Stimulated activated CD8-positive, alpha-beta memory T cell treated with anti-CD3 and anti-CD28 coated beads, Interleukin-7, amount 100 ng/mL, for 48 hours (primary cell): ENCODE results near the gene PRKN.
"Not testable (repeated sequence)": the region's sequence is repeated elsewhere in the genome, so short reads cannot be mapped to it uniquely, and the experiment has no call there.

ENCODE experiments used
- DNase-seq, 2 donors: peaks; one replicate each; pipeline ENCODE4 v3.0.0-alpha.2; 2020; ENCODE audit warnings: low read depth in 1 of 2; ENCODE audit errors: extremely low read depth in 1 of 2

Gene PRKN

DNA sequence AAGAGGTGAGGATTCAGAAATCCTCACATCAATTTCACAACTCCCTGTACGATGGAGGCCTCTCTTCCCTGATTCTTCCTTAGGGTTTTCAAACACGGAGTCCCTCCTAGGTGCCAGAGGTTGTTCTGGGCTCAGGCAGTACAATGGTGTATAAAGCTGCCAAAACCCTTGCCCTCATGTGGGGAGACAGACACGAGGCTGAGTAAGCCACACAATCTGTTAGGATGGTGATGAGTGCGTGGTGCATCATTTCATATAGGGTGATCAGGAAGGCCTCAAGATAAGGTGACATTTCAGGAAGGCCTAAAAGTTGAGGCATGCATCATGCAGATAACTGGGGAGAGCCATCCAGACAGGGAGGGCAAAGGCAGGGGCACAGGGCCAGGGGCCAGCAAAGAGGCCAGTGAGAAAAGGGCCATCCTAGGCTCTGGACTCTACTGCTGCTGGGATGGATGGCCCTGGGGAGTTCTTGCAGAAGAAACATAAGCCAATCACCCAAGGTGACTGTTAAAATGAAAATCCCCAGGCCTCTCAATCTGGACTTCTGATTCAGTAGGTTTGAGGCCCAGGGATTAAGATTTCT is 186.5 kb downstream of the PRKN start:
- no peak for DNase-seq

DNA sequence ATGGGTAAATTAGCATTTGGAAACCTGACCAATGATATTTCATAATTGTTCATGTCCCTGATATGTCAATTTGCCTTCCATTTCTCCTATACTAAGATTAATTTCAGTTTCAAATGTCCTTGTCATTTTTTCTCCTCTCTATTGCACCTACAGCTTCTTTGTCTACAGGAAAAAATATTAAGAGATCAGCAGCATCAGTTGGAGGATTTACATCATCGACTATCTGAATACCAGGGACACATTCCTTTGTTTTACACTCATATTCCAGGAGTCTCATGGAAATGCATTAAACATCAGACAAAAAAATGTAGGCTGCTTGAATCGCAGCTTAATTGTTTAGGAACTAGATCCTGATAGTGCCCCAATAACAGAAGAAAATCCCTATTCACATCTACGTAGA is 188.2 kb downstream of the PRKN start:
- no peak for DNase-seq

DNA sequence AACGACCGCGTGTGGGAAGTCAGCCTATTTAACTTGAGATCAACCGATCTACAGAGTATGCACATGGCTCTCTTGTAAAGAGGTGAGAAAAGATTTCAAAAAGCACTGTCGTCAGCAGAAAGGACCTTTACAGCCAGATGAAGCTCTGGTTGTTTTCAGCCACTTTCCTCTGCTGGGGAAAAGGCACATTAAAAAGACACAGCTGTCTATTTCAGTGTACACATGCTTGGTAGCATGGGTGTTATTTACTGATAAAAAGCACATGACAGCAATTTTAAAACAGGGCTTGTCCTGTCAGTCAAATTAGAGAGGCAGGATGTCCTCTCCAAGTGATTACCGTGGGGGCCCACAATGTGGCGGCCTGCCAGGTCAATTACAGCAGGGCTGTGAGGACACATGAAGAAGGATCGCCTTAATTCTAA is 188.9 kb downstream of the PRKN start:
- no peak for DNase-seq

DNA sequence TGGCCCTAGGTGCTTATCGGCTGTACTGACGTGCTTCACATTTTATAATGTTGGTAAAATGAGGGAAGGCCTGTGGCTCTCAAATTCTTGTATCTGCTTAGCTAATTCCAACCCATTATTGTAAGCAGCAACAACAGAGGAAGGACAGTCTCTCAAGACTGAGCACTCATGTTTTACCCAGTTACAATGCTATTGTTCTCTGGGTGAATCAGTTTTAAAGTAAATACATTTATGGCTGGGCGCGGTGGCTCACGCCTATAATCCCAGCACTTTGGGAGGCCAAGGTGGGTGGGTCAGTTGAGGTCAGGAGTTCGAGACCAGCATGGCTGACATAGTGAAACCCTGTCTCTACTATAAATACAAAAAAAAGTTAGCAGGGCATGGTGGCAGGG is 194.6 kb downstream of the PRKN start:
- DNase-seq, result no peak

DNA sequence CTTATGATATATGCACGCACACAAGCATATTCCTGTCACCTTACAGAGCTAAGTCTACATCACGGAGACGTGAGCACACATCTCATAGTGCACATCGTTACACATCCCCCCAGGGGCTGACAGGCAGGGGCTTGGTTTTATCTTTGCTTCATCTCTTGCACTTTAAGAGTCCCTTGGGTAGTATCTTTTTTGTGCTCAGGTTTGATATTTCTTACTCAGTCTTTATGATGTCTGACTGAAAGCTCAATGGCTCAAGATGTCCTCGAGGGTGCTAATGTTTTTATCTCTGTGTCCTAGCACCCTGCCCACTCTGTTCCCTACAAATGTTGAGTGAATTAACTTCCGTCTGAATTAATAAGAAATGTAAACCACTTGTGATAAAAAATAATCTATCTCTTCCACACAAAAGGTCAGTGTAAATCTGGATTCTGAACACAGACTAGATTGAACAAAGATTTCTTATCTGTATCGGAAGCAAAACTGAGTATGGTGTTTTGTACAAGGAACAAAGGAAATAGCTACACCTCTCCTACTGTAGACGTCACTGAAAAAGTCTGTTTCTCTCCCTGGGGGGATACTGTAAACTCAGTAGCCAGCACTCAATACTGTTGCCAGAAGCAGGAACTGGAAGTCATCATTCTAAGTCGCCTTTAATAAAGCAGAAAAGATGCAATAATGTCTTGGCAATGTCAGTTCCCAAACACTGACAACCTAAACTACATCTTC is 195.1 kb downstream of the PRKN start:
- DNase-seq, result no peak

DNA sequence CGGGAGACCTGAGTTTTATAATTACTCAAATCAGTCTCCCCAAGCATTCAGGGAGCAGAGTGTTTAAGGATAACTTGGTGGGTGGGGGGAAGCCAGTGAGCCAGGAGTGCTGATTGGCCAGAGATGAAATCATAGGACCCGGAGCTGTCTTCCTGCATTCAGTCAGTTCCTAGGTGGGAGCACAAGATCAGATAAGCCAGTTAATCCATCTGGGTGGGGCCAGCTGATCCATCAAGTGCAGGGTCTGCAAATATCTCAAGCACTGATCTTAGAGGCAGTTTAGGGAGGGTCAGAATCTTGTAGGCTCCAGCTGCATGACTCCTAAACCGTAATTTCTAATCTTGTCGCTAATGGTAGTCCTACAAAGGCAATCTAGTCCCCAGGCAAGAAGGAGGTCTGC is 196.2 kb downstream of the PRKN start:
- DNase-seq, result not testable (repeated sequence)

DNA sequence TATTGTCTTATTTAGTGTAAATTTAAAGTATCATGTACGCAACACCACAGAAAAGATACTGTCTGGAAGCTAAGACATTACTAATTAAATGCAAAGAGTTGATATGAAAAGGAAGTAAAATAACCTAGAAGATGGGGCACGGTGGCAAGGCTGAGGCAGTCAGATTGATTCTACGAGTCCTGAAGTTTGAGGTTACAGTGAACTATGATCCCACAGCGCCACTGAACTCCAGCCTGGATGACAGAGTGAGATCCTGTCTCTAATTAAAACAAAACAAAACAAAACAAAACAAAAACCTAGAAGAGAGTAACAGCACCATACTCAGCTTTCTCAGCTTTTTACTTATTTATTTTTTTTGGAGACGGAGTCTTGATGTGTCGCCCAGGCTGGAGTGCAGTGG is 199.0 kb downstream of the PRKN start:
- no peak for DNase-seq

DNA sequence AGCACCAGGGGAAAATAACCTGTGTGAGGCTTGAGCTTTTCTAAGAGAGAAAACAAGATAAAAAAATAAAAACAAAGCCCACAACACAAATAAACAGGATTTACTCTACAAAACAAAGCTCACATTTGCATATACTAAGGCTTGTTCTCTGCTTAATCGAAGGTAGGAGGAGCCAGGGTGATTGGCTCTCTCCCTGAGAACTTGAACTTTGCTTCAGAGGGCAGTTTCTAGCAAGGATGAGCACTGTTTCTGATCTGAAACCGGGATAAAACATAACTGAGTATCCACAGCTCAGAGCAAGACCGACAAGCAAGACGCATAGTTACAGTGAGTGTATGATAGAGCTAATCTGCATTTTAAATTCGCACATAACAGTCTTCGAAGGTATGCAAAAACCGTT is 200.6 kb downstream of the PRKN start:
- no peak for DNase-seq

DNA sequence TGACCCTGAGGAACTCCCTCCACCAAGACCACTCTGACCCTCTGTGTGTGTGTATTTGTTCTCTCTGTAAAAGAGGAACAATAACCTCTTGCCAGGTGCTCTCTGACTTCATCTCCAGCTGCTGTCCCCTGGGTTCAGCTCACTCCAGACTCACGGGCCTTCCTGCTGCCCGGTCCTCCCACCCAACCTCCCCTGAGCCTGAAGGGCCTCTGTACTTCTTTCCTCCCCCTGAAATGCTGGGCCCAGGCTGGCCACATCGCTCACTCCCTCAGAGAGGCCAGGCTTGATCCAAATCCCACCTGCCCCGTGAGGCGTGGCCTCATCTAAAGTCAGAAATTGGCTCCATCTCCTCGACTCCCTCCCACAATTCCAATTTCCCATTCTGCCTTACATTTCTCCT is 202.4 kb downstream of the PRKN start:
- DNase-seq, result no peak

DNA sequence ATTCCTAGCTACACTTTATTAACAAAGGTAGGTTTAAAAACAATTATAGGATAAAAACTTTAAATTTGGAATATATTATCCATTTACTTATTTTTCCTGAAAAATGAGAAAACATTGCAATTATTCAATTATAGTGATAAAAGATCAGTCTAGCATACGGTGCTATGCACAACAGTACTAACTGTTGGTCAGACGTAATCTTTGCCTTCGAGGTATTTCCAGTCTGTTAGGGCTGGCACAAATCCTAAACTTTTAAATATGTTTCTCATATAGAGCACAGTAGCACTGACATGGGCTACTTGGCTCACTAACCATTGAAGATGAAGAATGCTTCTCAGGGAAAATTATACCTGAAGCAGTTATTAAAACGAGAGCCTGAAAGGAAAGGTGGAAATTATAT is 214.8 kb downstream of the PRKN start:
- no peak for DNase-seq

DNA sequence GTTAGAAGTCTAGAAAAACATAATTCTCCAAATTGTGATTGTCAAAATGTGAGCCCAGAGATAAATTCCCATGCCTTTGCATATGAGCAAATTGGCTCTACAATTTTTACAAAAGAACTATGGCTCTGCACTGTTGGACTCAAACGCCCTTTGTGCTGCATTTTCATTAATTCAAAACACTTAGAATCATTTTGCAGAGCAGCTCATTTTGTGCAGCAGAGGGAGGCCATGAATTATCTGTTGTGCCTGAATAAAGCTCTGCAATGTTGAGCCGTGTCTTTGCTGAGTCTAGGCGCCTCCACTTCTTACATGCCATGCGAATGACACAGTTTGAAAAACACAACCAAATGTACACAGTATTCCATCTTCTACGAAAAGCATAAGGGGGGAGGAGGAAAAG is 230.2 kb downstream of the PRKN start:
- DNase-seq, result no peak

DNA sequence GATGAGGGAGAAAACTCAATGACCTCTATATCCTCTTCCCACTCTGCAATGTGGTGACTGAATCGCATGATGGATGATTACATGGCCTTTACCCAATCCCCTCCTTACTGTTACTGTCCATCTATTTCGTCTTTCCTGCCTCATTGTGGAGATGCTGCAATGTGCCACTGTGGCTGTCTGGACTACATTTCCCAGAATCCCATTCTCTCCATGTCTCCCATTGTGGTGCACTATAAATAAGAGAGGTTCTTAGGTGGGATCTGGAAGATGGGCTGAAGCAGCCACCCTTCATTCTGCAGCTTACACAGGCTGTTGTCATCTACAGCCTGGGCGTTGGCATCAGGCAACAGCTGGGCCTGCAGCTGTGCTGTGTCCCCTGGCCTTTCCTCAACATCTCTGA is 233.6 kb downstream of the PRKN start:
- DNase-seq, result no peak

DNA sequence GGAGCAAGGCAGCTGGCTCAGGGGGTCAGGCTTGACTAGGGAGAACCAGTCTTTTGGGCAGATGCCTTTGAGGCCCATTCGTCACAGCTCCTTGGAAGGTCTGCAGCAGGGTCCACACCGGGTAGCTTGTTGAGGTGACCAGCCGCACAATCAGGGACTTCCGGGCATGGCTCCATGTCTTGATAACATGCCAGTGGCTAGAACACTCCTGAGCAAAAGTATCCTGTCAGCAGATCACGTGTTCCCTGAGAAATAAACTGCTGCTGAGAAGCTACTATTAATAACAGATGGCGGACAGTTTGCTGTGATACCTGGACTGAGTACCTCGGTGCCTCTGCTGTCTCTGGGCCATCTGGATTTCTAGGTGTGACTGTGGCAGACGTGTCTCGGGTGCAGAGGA is 235.9 kb downstream of the PRKN start:
- DNase-seq, result no peak

DNA sequence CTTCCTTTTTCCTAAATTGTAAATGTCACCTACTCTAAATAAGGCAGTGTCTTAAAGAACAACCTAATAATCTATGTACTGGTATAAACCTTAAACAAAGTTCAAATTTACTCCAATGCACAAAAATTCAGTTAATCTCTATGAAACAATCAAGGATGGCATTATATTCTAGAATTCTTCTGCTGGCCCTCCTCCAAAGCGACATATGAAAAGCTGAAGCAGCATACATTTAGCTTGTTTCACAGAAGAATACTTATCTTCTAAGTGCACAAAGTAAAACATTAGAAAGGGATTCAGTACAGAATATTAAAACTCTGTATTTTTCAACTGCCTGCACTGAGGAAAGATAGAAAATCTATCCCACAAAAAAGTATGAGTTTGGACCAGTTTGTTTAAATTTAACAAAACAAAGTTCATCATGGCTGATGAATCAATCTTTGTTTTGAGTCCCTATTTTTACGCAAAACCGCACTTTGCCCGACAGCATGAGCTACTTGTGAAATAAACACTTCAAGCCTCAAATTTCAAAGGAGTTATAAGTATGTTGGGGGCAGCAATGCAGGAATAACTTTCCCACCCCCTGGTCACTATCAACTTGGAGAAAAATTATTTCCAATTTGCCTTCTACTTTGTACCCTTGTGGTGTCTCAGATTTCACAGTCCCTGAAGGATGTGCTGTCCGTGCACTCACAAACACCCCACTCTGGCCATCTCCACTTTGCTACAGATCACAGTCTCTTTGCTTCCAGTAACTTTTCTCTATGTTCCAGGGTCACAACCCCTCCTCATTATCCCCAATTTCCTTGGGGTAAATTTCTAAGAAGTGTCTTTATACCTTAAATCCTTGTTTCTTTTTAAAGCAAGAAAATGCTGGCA is 238.2 kb downstream of the PRKN start:
- no peak for DNase-seq

DNA sequence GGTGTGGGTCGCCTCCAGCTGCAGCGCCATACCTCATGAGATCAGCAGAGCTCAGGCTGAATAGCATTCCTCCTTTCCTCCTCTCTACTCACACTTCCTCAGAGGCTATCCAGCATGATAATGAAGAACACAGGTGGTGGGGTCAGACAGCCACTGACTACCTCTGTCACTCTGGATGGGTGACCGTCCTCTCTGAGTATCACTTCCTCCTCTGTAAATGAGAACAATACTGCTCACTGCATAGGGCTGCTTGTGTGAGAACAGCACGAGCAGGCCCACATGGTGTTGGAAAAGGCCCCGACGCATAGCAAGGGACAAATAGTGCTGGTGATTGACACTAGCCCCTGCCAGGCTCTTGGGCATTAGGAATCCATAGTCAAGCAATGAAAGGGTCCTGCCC is 239.1 kb downstream of the PRKN start:
- DNase-seq, result no peak

DNA sequence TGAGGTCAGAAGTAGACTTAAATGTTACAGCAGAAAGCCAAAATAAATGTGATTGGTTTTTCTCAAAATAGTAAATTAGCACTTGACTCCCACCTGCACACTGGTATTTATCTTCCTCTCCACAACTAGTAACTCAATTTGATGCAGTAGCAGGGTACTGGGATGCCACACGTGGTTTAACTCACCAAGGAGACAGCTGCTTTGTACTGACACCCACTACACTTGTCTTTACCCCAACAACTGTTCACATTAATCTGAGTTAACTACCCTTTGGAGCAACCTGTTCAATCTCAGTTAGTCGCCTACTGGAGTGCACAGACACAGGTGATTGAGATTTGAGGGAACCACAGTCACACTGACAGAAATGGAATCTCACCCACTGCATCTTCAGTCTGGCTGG is 242.1 kb downstream of the PRKN start:
- no peak for DNase-seq

DNA sequence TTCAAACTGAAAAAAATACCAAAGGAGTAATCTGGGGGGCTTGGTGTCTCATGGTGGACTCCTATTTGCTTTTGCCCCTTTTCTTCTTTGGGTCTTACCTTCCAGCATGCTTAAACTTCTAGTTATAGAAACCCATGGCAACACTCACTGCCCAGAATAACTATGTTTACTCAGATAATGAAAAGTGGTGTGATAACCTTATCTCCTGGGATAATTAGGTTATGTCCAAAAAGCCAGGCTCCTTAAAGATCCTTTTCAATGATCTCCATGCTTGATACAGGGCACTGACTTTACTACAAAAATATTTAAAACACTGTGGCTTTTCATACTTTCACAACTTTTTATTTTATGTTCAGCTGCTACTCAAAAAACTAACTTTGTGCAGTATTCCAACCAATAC is 245.6 kb downstream of the PRKN start:
- no peak for DNase-seq

DNA sequence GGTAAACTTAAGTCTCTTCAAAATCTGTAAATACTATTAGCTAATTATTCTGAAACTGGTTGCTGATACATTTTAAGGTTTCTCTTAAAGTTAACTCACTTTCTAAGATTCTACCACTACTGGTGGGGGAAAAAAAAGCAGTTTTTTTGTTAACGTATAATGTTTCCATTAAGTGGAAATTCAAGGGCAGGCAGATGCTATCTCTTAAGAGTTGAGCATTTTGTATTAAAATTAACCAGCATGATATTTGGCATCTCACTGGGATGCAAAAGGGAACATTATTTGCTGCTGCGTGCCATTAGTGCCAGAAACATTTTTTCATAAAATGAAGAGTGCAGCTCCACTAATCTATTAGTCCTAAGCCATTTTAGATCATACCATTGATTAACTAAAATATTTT is 246.2 kb downstream of the PRKN start:
- DNase-seq, result no peak

DNA sequence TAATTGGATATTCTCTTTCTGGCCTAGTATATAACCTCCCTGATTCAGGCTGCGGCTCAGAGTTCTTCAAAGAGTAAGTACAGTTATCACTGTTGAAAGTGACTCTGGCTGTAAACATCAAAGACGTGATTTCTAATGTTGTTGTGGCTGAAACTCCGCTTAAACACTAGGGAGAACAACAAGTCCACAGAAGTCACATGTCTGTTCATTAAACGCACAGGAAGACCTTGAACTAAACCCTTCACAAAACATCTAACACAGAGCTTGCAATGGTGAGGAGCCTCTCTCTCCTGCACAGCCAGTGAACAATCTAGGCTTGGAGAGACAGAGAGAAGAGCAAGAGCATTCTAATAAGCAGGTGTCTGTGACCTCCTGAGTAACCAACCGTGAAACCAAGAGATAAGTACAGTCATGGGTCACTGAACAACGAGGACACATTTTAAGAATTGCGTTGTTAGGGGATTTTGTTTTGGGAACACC is 249.3 kb downstream of the PRKN start:
- no peak for DNase-seq

DNA sequence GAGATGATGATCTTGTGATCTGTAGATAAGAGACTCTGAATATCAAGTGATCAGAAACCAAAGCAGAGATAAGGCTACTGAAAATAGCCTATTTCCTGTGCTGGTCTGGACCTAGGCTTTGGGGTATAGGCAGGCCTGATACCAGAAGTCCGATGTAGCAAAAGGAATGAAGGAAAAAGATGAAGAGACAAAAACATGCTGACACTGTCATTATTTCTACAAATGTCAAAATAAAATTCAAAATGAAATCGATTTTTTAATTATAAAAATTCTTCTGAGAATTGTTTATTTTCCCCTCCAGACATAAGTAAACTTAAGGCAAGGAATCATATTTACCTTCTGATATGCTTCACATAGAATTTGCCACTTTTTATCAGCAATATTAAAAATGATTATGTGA is 252.8 kb downstream of the PRKN start:
- DNase-seq, result no peak

DNA sequence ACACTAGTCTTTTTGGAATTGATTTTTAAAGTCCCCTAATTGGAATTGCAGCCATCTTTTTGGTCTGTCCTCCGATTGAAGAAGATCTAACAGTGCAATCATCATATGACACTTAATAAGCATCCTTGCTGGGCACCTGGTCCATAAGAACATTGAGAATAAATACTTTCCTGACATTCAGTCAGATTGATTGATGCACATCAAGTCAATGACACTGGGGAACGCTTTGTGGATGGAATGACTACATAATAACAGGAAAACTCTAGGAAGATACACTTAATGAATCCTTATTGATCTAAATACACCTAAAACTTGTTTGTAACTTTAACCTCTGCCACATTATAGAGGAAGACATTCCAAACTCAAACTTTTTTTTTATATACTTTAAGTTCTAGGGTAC is 255.7 kb downstream of the PRKN start:
- DNase-seq, result no peak

DNA sequence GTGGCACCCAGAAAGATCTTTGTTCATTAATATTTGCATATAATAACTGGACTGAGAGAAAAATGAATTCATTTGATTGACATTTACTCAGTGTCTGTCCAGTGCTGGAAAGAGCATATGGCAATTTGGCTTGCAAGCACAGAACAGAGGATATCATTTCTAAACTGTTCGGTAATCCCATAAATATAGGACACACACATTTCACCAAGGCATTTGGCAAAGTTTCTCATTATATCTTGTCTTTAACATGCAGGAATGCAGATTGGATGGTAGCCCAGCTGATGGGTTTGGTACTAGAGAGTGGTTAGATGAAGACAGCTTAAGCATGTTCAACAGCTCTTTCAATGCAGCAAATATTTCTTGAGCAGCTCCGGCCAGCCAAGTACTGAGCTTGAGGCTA is 259.2 kb downstream of the PRKN start:
- DNase-seq, result no peak
